K562 (cell line): ENCODE measurements around the gene RUSC2. TPM values are rescaled to one million over a fixed set of nuclear protein-coding genes. Genes with fewer than 3 reads are reported as not detected.

ENCODE experiments used
- ERF ChIP-seq: fragments of 450-650 bp; formaldehyde crosslinking; IDR thresholded peaks from 2 replicates; pipeline ENCODE4 v1.4.0; 2020; ENCODE audit warnings: mild to moderate bottlenecking, mixed read lengths
- FOXP1 ChIP-seq: sonication (generic); formaldehyde crosslinking; IDR thresholded peaks from 2 replicates; pipeline ENCODE4 v1.8.0; 2022; ENCODE audit warnings: mild to moderate bottlenecking, missing genetic modification reagents
- GABPA ChIP-seq: fragments of 200-800 bp; sonication (Bioruptor generic); conservative IDR thresholded peaks from 2 replicates; pipeline ENCODE4 v1.6.1; 2016; ENCODE audit warnings: low read depth, missing genetic modification characterization, missing compliant biosample characterization
- GABPB1 ChIP-seq: sonication (generic); formaldehyde crosslinking; IDR thresholded peaks from 2 replicates; pipeline ENCODE4 v1.8.0; 2022; ENCODE audit warnings: mild to moderate bottlenecking, missing genetic modification reagents
- HMG20A ChIP-seq: fragments of 450-650 bp; formaldehyde crosslinking; conservative IDR thresholded peaks from 2 replicates; pipeline ENCODE4 v1.4.0; 2020; ENCODE audit warnings: mild to moderate bottlenecking, mixed read lengths
- MECOM ChIP-seq: fragments of 250-450 bp; sonication (Bioruptor Pico); IDR thresholded peaks from 2 replicates; pipeline ENCODE4 v1.8.0; 2022; ENCODE audit warnings: inconsistent platforms
- NKRF ChIP-seq: fragments of 450-650 bp; IDR thresholded peaks from 2 replicates; pipeline ENCODE4 v1.6.1; 2016; ENCODE audit warnings: borderline replicate concordance
- POLR2A ChIP-seq: fragments of 450-650 bp; conservative IDR thresholded peaks from 2 replicates; pipeline ENCODE4 v1.6.1; 2016
- PRDM10 ChIP-seq: fragments of 450-650 bp; IDR thresholded peaks from 2 replicates; pipeline ENCODE4 v1.6.1; 2018; ENCODE audit not compliant: partially characterized antibody
- SIN3B ChIP-seq: fragments of 450-650 bp; IDR thresholded peaks from 2 replicates; pipeline ENCODE4 v1.6.1; 2017; ENCODE audit warnings: low read depth, mild to moderate bottlenecking, moderate library complexity
- SMARCA4 ChIP-seq: fragments of 450-650 bp; IDR thresholded peaks from 2 replicates; pipeline ENCODE4 v1.6.1; 2016
- SMC3 ChIP-seq: conservative IDR thresholded peaks from 2 replicates; pipeline ENCODE4 v1.6.1; 2011; ENCODE audit warnings: low read depth, low read length, improper control_type of control experiment; ENCODE audit not compliant: insufficient read depth
- SOX6 ChIP-seq: fragments of 450-650 bp; IDR thresholded peaks from 2 replicates; pipeline ENCODE4 v1.6.1; 2014; ENCODE audit warnings: mild to moderate bottlenecking
- SP2 ChIP-seq: IDR thresholded peaks from 2 replicates; pipeline ENCODE4 v1.6.1; 2011; ENCODE audit warnings: mild to moderate bottlenecking, low read depth, low read length, moderate library complexity; ENCODE audit not compliant: poor library complexity, severe bottlenecking; ENCODE audit errors: extremely low read depth
- ZBTB33 ChIP-seq: sonication (generic); formaldehyde crosslinking; IDR thresholded peaks from 2 replicates; pipeline ENCODE4 v1.8.1; 2023; ENCODE audit warnings: mild to moderate bottlenecking, missing genetic modification reagents
- ZHX1 ChIP-seq: fragments of 150-350 bp; conservative IDR thresholded peaks from 2 replicates; pipeline ENCODE4 v1.6.1; 2014; ENCODE audit warnings: low read length
- ZKSCAN1 ChIP-seq: fragments of 150-350 bp; IDR thresholded peaks from 2 replicates; pipeline ENCODE4 v1.6.1; 2016; ENCODE audit warnings: low read depth, low read length
- polyA plus RNA-seq, 8 experiments: library from polyadenylated mRNA; depleted of rRNA in 4 of 8; stranded (reverse) in 5 of 8; unstranded in 3 of 8; fragments of >200 nt; fragmentation: Nextera tagmentation in 2 of 8; fragmentation: Illumina TruSeq in 1 of 8; extraction: Ambion mirVana in 2 of 8; extraction: Trizol in 1 of 8; gene quantifications; 2 replicates each; pipeline versions ENCODE4 v1.2.1 to v1.2.3, GENCODE V29; 2011 to 2014; ENCODE audit warnings: inconsistent platforms in 1 of 8, missing spikeins in 1 of 8
- total RNA-seq, 7 experiments: library from RNA; depleted of rRNA in 6 of 7; stranded (reverse); fragments of >200 nt in 6 of 7; fragmentation: Illumina TruSeq in 2 of 7; extraction: Trizol in 2 of 7; gene quantifications; 2 replicates each; pipeline versions ENCODE4 v1.2.1 to v1.2.3, GENCODE V29; 2011 to 2021; ENCODE audit warnings: low replicate concordance in 1 of 7

RUSC2 gene
- total and polyA plus RNA-seq, 9 of the 15 experiments (the other 6 are each of a cell fraction or from before 2014, with no cell fraction given): 0.08 to 12.8 (median 3.1) TPM

GRCh38 chr9:35489313-35490154, at the start of gene RUSC2 (continued):
- 0 out of 2 replicates have a peak, but pooled peaks have one; percentile 18 for TF ChIP-seq SMC3
- 0 out of 2 replicates have a peak, but pooled peaks have one; percentile 18 for TF ChIP-seq GABPA (tag)
- peak; percentile 45; the same call in 1 of the 2 replicates for TF ChIP-seq ZBTB33 (CRISPR knock-in tag)
- TF ChIP-seq FOXP1 (CRISPR knock-in tag): 0 out of 2 replicates have a peak, but pooled peaks have one; percentile 6
- 0 out of 2 replicates have a peak, but pooled peaks have one; percentile 37 for TF ChIP-seq ZHX1
- TF ChIP-seq GABPB1 (CRISPR knock-in tag): peak; percentile 63
- no peak for TF ChIP-seq SP2
- no peak for TF ChIP-seq SMARCA4
- TF ChIP-seq ERF: no peak
- no peak for TF ChIP-seq HMG20A
- no peak for TF ChIP-seq NKRF
- no peak for TF ChIP-seq SIN3B
- TF ChIP-seq PRDM10: peak; percentile 99
- peak; percentile 35; the same call in 1 of the 2 replicates for TF ChIP-seq ZKSCAN1
- peak; percentile 66 for TF ChIP-seq POLR2A
- TF ChIP-seq SOX6: peak; percentile 41; the same call in 1 of the 2 replicates
- TF ChIP-seq MECOM (CRISPR knock-in tag): no peak
